ENCODE results near the gene LY6G5C. TPM values are rescaled to one million over a fixed set of nuclear protein-coding genes. Genes with fewer than 3 reads are reported as not detected.

LY6G5C gene
- total RNA-seq, 1 experiment from 2014 or later: 2.6 TPM

- CTCF ChIA-PET: no interaction called here
Observed at GRCh38 chr6:31713991-31714684, 33.3 kb upstream of the LY6G5C start.

GRCh38 chr6:31713465-31713864 lies 32.6 kb upstream of the LY6G5C start:
- no peak overlapping the region for H3K4me3 ChIP-seq
- H2AFZ ChIP-seq: no peak overlapping the region
- no peaks in the 10 kb centered on the region for H3K27me3 ChIP-seq (ENCODE audit: insufficient read depth, low read depth)
- no TSS peak for BruUV-seq (replicated peaks)
- no peaks in the 10 kb centered on the region for H3K9me2 ChIP-seq (ENCODE audit: insufficient read depth)
- intact Hi-C loops (cut with micrococcal nuclease; ENCODE audit: unreplicated experiment): no loop called here
- no peaks in the 10 kb centered on the region for H4K20me1 ChIP-seq (ENCODE audit: insufficient read depth)
- no peak overlapping the region for H3K4me2 ChIP-seq
- ChIA-PET CTCF (no interaction called here), POLR2A (ENCODE audit: unreplicated experiment) (no interaction called here)
- peaks cover 14% of the 10 kb centered on the region for H3K4me1 ChIP-seq (replicated peaks; ENCODE audit: insufficient read depth)
- no peaks in the 10 kb centered on the region for H3K9me3 ChIP-seq (ENCODE audit: insufficient read depth, low read depth)
- no peak overlapping the region for H3K27ac ChIP-seq
- no peak for DNase-seq
- H3K79me2 ChIP-seq (ENCODE audit: low read depth): no peaks in the 10 kb centered on the region
- peaks cover 8% of the 10 kb centered on the region; the same call in 1 of the 2 replicates for H3F3A ChIP-seq (ENCODE audit: insufficient read depth, low read depth)
- TF ChIP-seq, protein P1, sequence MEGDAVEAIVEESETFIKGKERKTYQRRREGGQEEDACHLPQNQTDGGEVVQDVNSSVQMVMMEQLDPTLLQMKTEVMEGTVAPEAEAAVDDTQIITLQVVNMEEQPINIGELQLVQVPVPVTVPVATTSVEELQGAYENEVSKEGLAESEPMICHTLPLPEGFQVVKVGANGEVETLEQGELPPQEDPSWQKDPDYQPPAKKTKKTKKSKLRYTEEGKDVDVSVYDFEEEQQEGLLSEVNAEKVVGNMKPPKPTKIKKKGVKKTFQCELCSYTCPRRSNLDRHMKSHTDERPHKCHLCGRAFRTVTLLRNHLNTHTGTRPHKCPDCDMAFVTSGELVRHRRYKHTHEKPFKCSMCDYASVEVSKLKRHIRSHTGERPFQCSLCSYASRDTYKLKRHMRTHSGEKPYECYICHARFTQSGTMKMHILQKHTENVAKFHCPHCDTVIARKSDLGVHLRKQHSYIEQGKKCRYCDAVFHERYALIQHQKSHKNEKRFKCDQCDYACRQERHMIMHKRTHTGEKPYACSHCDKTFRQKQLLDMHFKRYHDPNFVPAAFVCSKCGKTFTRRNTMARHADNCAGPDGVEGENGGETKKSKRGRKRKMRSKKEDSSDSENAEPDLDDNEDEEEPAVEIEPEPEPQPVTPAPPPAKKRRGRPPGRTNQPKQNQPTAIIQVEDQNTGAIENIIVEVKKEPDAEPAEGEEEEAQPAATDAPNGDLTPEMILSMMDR (conservative IDR thresholded peaks at IDR 0.05): no peak
- TF ChIP-seq EZH2 (IDR thresholded peaks at IDR 0.05; ENCODE audit: low read depth): no peak
- no peaks in the 10 kb centered on the region for H3K36me3 ChIP-seq (ENCODE audit: low read depth)

More at GRCh38 chr6:31713991-31714684, 33.3 kb upstream of the LY6G5C start:
- Histone ChIP-seq H3K27me3 (ENCODE audit: insufficient read depth, low read depth) (no peaks in the 10 kb centered on the region), H3K9me2 (ENCODE audit: insufficient read depth) (no peaks in the 10 kb centered on the region), H3K27ac (no peak overlapping the region), H3K36me3 (ENCODE audit: low read depth) (no peaks in the 10 kb centered on the region), H3F3A (ENCODE audit: insufficient read depth, low read depth) (peaks cover 8% of the 10 kb centered on the region; the same call in 1 of the 2 replicates), H3K4me2 (no peak overlapping the region), H3K4me3 (no peak overlapping the region), H3K4me1 (replicated peaks; ENCODE audit: insufficient read depth) (peaks cover 20% of the 10 kb centered on the region), H2AFZ (peak overlapping the region; percentile 68), H4K20me1 (ENCODE audit: insufficient read depth) (no peaks in the 10 kb centered on the region), H3K9me3 (ENCODE audit: insufficient read depth, low read depth) (no peaks in the 10 kb centered on the region), H3K79me2 (ENCODE audit: low read depth) (no peaks in the 10 kb centered on the region)
- BruUV-seq (replicated peaks): no TSS peak
- intact Hi-C loops (cut with micrococcal nuclease; ENCODE audit: unreplicated experiment): no loop called here
- no peak for DNase-seq
- TF ChIP-seq, protein P1 (conservative IDR thresholded peaks at IDR 0.05): no peak
- TF ChIP-seq EZH2 (IDR thresholded peaks at IDR 0.05; ENCODE audit: low read depth): no peak
- POLR2A ChIA-PET (ENCODE audit: unreplicated experiment): no interaction called here

DNA sequence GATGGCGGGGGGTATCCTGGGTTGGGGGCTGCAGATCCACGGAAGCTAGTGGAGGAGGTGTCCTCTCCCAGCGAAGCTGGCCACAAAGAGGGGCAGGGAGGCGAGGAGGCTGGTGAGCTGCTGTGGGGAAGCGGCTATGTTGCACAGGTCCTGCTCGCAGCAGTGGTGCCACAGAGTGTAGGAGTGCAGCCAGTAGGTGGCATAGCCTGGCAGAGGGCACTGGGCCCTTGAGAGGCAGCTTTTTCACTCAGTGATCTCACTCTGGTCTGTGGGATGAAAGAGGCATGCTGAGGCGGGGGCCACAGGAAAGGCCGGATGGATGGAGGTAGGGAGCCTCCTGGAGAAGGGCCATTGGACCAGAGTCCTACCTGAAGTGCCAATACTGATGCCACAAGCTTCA lies 31.4 kb upstream of the LY6G5C start:
- no TSS peak for BruUV-seq (replicated peaks)
- intact Hi-C loops (cut with micrococcal nuclease; ENCODE audit: unreplicated experiment): no loop called here

More for the DNA sequence above, 31.4 kb upstream of the LY6G5C start:
- POLR2A ChIA-PET (ENCODE audit: unreplicated experiment): interaction anchor here (0.5 kb wide), 1 partner anchor 108 kb away, joined by 14 read pairs; no protein-coding TSS in a partner anchor
- CTCF ChIA-PET: interaction anchor here (1.1 kb wide), 1 partner anchor 27 kb away, joined by 3 read pairs; the partner anchor contains the start of gene MSH5
- Histone ChIP-seq H3K27me3 (ENCODE audit: insufficient read depth, low read depth) (no peaks in the 10 kb centered on the region), H3K27ac (no peak overlapping the region), H3F3A (ENCODE audit: insufficient read depth, low read depth) (peaks cover under 1% of the 10 kb centered on the region; the same call in 1 of the 2 replicates), H3K4me3 (no peak overlapping the region), H3K9me3 (ENCODE audit: insufficient read depth, low read depth) (no peaks in the 10 kb centered on the region), H3K9me2 (ENCODE audit: insufficient read depth) (no peaks in the 10 kb centered on the region), H3K4me2 (no peak overlapping the region), H4K20me1 (ENCODE audit: insufficient read depth) (no peaks in the 10 kb centered on the region), H3K79me2 (ENCODE audit: low read depth) (no peaks in the 10 kb centered on the region), H2AFZ (no peak overlapping the region), H3K4me1 (replicated peaks; ENCODE audit: insufficient read depth) (peaks cover 2% of the 10 kb centered on the region), H3K36me3 (ENCODE audit: low read depth) (no peaks in the 10 kb centered on the region)
- TF ChIP-seq EZH2 (IDR thresholded peaks at IDR 0.05; ENCODE audit: low read depth): no peak
- TF ChIP-seq, protein P1 (conservative IDR thresholded peaks at IDR 0.05): peak; percentile 33; the same call in 1 of the 2 replicates
- no peak for DNase-seq

Data from PC-9 (cell line).